ENCODE measurements around the gene CARHSP1.
"Not testable (repeated sequence)": the region's sequence is repeated elsewhere in the genome, so short reads cannot be mapped to it uniquely, and the experiment has no call there.

Gene CARHSP1

DNA sequence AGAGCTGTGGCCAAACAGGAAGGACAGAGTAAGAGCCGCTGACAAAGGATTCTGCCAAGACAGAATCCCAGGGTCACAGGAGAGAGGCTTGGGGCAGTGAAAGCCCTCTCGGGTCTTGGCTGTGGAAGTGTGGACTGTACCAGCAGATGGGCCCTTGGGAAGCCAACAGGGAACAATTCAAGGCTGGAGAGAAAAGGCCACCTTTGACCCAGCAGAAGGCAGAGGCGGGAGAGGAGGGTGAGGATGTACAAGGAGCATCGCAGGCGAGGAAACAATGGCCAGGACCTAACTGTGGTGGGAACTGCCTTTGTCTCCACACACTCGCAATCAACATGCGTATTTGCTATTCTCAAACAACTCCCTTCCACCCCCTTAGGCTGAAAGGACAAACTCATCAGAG lies 15.7 kb downstream of the CARHSP1 start:
- no peak for DNase-seq

- no peak for DNase-seq
Observed at GRCh38 chr16:8852534-8852933, 16.3 kb downstream of the CARHSP1 start.

GRCh38 chr16:8851761-8852403 lies 16.9 kb downstream of the CARHSP1 start:
- DNase-seq: no peak

GRCh38 chr16:8850279-8850885 lies 18.4 kb downstream of the CARHSP1 start:
- DNase-seq: peak; percentile 85

DNA sequence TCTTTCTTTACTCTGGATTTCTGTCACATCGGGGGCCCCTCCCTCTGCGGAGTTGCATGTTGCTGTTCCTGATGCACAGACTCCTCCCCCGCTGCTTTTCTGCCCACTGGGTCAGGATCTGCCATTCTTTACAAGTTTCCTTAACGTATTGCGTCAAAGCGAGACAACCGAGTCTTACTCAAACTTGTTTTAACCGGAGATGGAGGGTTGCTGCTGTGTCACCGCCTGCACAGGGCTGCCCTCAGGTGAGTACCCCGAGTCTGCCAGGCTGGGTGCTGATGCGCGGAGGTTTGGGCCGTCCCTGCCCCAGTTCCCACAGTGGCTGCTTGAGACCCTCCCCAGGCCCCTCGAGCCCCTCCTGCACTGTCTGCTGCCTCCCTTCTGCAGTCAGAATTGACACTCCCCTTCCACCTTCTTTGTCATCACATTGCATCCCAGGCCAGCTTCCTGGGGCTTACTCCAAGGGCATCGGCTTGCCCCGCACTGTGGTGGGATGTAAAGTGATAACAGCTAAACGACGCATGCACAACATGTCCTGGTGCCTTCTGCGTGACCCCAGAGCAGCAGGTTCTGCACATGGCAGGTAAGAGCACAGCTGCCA lies 19.3 kb downstream of the CARHSP1 start:
- no peak for DNase-seq

DNA sequence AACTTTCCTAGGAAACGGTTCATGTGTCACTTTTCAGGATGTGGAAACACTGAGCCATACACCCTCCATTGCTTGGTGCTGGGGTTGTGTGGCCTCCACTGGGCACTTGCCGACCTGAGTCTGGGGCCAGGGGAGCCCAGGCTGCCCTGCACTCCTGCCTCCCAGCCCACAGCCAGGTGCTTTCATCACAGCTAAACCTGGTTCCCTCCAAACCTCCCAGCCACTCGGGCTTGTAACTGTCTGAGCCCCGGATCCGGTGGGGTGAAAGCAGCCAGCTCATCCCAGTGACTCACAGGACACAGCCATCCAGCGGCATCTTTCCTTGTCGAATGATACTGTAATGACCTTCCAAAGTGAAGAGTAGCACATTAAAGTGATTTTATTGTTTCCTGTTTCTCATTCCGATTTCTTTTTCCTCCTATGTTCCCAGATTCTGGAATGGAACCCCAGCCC lies 19.8 kb downstream of the CARHSP1 start:
- no peak for DNase-seq

DNA sequence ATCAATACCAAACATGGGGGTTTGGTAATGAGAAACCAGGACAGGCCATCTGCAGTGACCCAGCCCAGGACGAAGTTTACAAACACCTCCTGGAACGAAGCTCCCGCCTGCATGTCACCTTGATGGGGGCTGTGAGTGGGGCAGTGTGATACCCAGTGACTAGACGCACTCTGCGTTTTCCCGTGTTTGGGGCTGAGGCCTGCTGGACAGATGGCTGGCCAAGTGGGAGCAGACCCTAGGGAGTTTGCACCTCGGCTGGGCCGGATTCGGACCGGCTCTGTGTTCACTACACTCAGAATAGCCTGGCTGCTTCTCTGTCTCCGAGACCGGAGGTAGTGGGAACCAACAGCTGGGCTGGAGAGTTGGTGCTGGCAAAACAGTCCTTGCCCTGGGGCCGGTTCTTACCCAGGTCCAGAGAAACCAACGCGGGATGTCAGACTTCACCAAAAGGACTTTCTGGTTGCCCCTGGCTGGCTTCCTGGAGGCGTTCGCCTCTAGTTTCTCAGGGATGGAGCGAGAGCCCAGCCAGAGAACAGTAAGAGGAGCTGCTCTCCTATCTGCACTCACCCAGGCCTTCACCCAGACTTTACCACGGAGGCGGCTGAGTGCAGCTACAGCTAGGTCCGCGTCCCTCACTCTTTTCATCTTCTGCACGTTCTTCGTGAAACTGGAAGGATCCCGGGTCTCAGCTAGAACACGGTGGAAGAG lies 20.4 kb downstream of the CARHSP1 start:
- no peak for DNase-seq

- DNase-seq: no peak
Observed at GRCh38 chr16:8847623-8848022, 21.2 kb downstream of the CARHSP1 start.

DNA sequence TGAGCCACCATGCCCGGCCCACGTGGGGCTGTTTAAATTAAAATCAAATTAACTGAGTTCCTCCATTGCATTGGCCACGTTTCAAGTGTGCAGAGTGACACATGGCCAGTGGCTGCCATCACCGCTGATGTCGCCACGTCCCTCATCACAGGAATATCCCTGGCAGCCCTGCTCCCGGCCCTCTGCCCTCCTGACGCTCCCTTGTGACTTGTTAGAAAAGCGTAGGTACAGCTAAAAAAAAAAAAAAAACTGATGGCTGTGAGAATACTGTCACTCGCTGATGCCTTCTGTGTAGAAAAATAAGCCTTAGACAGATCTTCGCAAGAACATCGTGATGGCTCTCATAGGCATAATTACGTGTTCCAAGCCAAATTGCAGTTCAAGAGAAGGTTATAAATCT lies 21.7 kb downstream of the CARHSP1 start:
- no peak for DNase-seq

DNA sequence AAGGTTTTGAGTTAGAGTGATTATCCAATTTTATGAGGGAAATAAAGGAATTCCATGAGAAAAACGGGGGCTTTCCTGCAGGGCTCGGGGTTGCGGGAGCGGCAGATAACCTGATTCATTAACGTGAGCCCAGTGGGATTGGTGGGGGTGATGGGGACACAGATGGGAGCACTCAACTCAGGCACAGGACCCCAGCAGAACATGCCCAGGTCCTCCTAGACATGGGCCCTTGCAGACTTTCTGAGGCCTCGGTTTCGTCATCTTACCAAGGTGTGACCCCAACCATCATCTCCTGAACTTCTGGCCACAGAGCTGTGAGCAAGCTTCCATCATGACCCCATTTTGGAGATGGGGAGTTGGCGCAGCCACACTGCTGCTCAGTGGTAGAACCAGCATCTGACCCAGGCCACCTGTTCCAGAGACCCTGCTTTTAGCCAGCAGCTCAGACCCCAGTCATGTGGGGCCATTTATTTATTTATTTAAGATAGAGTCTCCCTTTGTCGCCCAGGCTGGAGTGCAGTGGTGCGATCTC lies 22.3 kb downstream of the CARHSP1 start:
- no peak for DNase-seq

- no peak for DNase-seq
Observed at GRCh38 chr16:8845699-8846298, 23.0 kb downstream of the CARHSP1 start.

DNA sequence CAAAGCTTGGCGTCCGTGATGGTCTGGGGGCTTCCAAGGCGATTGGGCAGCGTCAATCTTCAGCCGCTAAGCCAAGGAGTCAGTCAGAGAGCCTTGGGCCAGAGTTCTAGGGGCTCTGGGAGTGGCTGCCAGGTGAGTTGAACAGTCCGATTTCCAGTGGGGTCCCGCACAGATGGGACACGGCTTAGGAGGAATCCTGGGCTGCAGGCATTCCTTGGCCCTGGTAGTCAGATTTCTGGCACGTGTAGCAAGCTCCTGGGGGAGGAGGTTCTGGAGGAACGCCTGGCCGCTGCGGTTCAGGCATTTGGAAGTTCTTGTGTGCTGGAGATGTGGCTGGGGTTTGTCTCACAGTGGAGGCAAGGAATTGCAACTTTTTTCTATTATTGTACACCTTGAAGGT lies 25.5 kb downstream of the CARHSP1 start:
- not testable (repeated sequence) for DNase-seq

GRCh38 chr16:8842016-8842415 lies 26.8 kb downstream of the CARHSP1 start:
- DNase-seq: not testable (repeated sequence)

DNA sequence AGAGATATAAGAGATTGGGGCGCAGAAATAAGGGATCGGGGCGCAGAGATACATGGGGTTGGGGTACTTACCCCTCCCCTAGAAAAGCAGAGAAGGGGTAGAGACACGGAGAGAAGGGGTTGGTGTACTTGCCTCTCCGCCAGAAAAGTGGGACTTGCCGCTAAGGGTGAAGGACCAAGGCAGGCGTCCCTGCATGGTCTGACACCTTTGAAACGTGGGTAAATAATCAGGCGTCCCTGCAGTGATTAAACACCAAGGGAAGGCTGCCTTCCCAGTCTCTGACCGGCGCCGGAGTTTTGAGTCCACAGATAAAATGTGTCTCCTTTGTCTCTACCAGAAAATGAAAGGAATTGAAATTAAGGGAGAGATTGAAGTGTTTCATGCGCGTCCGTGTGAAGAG lies 31.2 kb downstream of the CARHSP1 start:
- DNase-seq: not testable (repeated sequence)

GRCh38 chr16:8836797-8837196 lies 32.0 kb downstream of the CARHSP1 start:
- not testable (repeated sequence) for DNase-seq

GRCh38 chr16:8832717-8833105 lies 36.1 kb downstream of the CARHSP1 start:
- DNase-seq: peak; percentile 72

GRCh38 chr16:8831871-8832716 lies 36.7 kb downstream of the CARHSP1 start:
- DNase-seq: no peak

- no peak for DNase-seq
Observed at GRCh38 chr16:8831450-8831849, 37.4 kb downstream of the CARHSP1 start.

DNA sequence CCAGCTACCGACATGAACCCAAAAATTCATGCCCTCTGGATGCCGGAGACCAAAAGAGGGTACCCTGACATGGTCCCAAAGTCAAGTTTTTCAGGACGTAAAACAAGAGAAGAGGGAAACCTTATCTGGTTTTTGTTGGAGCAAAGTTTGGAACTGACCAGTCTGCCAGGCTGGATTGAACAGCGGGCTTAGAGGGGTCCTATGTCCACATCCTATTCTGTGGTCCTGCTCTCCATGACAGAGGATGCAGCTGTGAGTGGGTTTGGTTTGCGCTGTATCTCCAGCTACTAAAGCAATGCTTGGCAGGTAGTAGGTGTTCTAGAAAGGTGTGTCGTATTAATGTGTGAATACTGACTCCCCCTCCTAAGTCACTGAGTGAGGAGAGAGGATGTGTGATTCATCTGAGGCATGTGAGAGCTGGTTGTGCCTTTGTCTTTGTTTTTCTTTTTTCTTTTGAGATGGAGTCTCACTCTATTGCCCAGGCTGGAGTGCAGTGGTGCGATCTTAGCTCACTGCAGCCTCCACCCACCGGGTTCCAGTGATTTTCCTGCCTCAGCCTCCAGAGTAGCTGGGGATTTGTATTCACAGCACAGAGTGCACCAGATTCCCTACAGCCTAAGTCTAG lies 40.2 kb downstream of the CARHSP1 start:
- DNase-seq: no peak

DNA sequence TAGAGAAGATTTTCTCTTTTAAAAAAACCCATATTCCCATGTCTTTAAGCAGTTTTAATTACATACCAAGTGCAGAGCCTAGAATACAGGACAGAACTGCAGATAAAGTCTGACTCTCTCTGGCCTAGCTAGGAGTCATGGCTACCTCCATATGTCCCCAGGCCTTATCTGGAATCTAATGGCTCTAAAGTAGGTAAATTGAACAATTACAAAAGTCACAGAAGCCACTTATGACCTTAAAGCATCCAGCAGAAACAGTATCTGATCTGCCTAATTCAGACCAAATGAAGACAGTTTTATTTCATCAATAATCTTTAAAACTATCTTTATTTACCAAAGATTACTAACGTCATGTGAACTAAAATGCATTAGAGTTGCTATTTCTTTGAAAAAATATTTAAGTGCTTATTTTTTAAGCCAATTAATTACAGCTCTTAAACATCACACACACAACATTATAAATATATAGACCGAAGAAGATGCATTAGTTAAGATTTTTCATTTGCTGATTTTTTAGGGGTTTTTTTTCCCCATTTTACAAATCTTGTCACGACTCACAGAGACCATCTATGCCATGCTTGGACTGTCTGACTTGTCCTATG lies 42.4 kb downstream of the CARHSP1 start:
- DNase-seq: no peak

DNA sequence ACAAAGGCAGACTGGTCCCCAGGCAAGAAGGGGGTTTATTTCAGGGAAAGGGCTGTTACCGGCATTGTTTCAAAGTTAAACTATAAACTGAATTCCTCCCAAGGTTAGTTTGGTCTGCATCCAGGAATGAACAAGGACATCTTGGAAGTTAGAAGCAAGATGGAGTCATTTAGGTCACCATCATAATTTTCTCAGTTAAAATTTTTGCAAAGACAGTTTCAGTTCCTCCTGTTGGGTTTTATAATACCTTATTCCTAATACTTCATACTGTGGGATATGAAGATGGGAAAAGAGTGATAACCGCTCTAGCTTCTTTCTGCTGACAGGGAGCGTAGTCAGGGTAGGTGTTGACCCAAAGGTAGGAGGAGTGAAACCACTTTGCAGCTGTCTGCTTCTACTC lies 46.4 kb downstream of the CARHSP1 start:
- DNase-seq: no peak
